ENCODE results near the gene OLFML3. TPM values are rescaled to one million over a fixed set of nuclear protein-coding genes. Genes with fewer than 3 reads are reported as not detected.

Gene OLFML3
- total RNA-seq, 1 experiment from 2014 or later: 319 TPM

GRCh38 chr1:113934511-113935055 lies 44.7 kb upstream of the OLFML3 start:
- DNase-seq (ENCODE audit: low spot score): no peak
- Histone ChIP-seq H3K9me3 (ENCODE audit: low read depth, low read length, poor library complexity, severe bottlenecking) (no peaks in the 10 kb centered on the region), H3K4me3 (ENCODE audit: low read depth, low read length, poor library complexity, severe bottlenecking) (no peak overlapping the region), H3K27me3 (replicated peaks; ENCODE audit: insufficient read depth, low read depth, low read length, poor library complexity) (no peaks in the 10 kb centered on the region), H3K36me3 (ENCODE audit: insufficient read depth, low read length, poor library complexity, severe bottlenecking) (peaks cover 4% of the 10 kb centered on the region), H3K4me1 (ENCODE audit: insufficient read depth, low read length, poor library complexity, severe bottlenecking) (peaks cover 53% of the 10 kb centered on the region), H3K27ac (ENCODE audit: low read depth, low read length, poor library complexity, severe bottlenecking) (peak overlapping the region; percentile 1)
- ChIA-PET CTCF (interaction anchor here (0.6 kb wide), 1 partner anchor 135 kb away, joined by 3 read pairs; no protein-coding TSS in a partner anchor), POLR2A (ENCODE audit: low non-redundant PET) (interaction anchor here (0.6 kb wide), 1 partner anchor 1567 kb away, joined by 5 read pairs; no protein-coding TSS in a partner anchor)
- TF ChIP-seq EZH2 (IDR thresholded peaks at IDR 0.05; ENCODE audit: borderline replicate concordance, low read depth, low read length, poor library complexity, severe bottlenecking) (no peak), CTCF (conservative IDR thresholded peaks at IDR 0.05; ENCODE audit: low read depth, low read length) (no peak)
- no TSS peak for BruUV-seq (replicated peaks)
- intact Hi-C loops (cut with micrococcal nuclease; ENCODE audit: unreplicated experiment): no loop called here

- ChIA-PET CTCF (no interaction called here), POLR2A (ENCODE audit: low non-redundant PET) (interaction anchor here (0.6 kb wide), 1 partner anchor 1566 kb away, joined by 5 read pairs; no protein-coding TSS in a partner anchor)
- H3K4me3 ChIP-seq (ENCODE audit: low read depth, low read length, poor library complexity, severe bottlenecking): no peak overlapping the region
- no TSS peak for BruUV-seq (replicated peaks)
- intact Hi-C loops (cut with micrococcal nuclease; ENCODE audit: unreplicated experiment): no loop called here
- no peaks in the 10 kb centered on the region for H3K9me3 ChIP-seq (ENCODE audit: low read depth, low read length, poor library complexity, severe bottlenecking)
- no peak overlapping the region for H3K27ac ChIP-seq (ENCODE audit: low read depth, low read length, poor library complexity, severe bottlenecking)
- DNase-seq (ENCODE audit: low spot score): no peak
- H3K4me1 ChIP-seq (ENCODE audit: insufficient read depth, low read length, poor library complexity, severe bottlenecking): peaks cover 53% of the 10 kb centered on the region
- peaks cover 4% of the 10 kb centered on the region for H3K36me3 ChIP-seq (ENCODE audit: insufficient read depth, low read length, poor library complexity, severe bottlenecking)
- TF ChIP-seq EZH2 (IDR thresholded peaks at IDR 0.05; ENCODE audit: borderline replicate concordance, low read depth, low read length, poor library complexity, severe bottlenecking) (no peak), CTCF (conservative IDR thresholded peaks at IDR 0.05; ENCODE audit: low read depth, low read length) (no peak)
- no peaks in the 10 kb centered on the region for H3K27me3 ChIP-seq (replicated peaks; ENCODE audit: insufficient read depth, low read depth, low read length, poor library complexity)
Measured at GRCh38 chr1:113935176-113935575, 44.1 kb upstream of the OLFML3 start.

GRCh38 chr1:113935970-113936369 lies 43.3 kb upstream of the OLFML3 start:
- POLR2A ChIA-PET (ENCODE audit: low non-redundant PET): no interaction called here
- CTCF ChIA-PET: no interaction called here

More at GRCh38 chr1:113935970-113936369, 43.3 kb upstream of the OLFML3 start:
- peaks cover 51% of the 10 kb centered on the region for H3K4me1 ChIP-seq (ENCODE audit: insufficient read depth, low read length, poor library complexity, severe bottlenecking)
- peaks cover 11% of the 10 kb centered on the region for H3K36me3 ChIP-seq (ENCODE audit: insufficient read depth, low read length, poor library complexity, severe bottlenecking)
- TF ChIP-seq CTCF (conservative IDR thresholded peaks at IDR 0.05; ENCODE audit: low read depth, low read length) (no peak), EZH2 (IDR thresholded peaks at IDR 0.05; ENCODE audit: borderline replicate concordance, low read depth, low read length, poor library complexity, severe bottlenecking) (no peak)
- intact Hi-C loops (cut with micrococcal nuclease; ENCODE audit: unreplicated experiment): no loop called here
- no TSS peak for BruUV-seq (replicated peaks)
- no peaks in the 10 kb centered on the region for H3K27me3 ChIP-seq (replicated peaks; ENCODE audit: insufficient read depth, low read depth, low read length, poor library complexity)
- no peak overlapping the region for H3K4me3 ChIP-seq (ENCODE audit: low read depth, low read length, poor library complexity, severe bottlenecking)
- H3K9me3 ChIP-seq (ENCODE audit: low read depth, low read length, poor library complexity, severe bottlenecking): no peaks in the 10 kb centered on the region
- DNase-seq (ENCODE audit: low spot score): no peak
- peak overlapping the region; percentile 30 for H3K27ac ChIP-seq (ENCODE audit: low read depth, low read length, poor library complexity, severe bottlenecking)
